ENCODE data around the gene NR4A1. TPM values are rescaled to one million over a fixed set of nuclear protein-coding genes. Genes with fewer than 3 reads are reported as not detected.

The NR4A1 gene
- total RNA-seq, 2 donors from 2014 or later, result 17.7 to 18.4 TPM

- H3K27ac Mint-ChIP-seq, result no peak overlapping the region
- H3K27me3 ChIP-seq (ENCODE audit: control insufficient read depth, insufficient read depth, low read length, poor library complexity, severe bottlenecking), result peaks cover 52% of the 10 kb centered on the region
- H3K27me3 Mint-ChIP-seq (ENCODE audit: insufficient read depth), result peaks cover 58% of the 10 kb centered on the region
Measured at GRCh38 chr12:52011602-52012214, 39.5 kb upstream of the NR4A1 start.

GRCh38 chr12:52013626-52014310 lies 37.5 kb upstream of the NR4A1 start:
- no peak overlapping the region for H3K4me3 ChIP-seq (ENCODE audit: low read length)

More at GRCh38 chr12:52011602-52012214, 39.5 kb upstream of the NR4A1 start:
- 88 to 92% methylated on average over 6 to 8 of the region's 8 CpGs for WGBS, 2 experiments (ENCODE audit: insufficient coverage in 1 of 2, insufficient read length in 1 of 2)
- Histone ChIP-seq H3K4me1 (ENCODE audit: control insufficient read depth, insufficient read depth, low read length) (peaks cover 8% of the 10 kb centered on the region), H3K36me3 (ENCODE audit: control insufficient read depth, insufficient read depth, low read length) (no peaks in the 10 kb centered on the region), H3K4me3 (ENCODE audit: low read length) (no peak overlapping the region), H3K9ac (ENCODE audit: extremely low read depth, low read length, poor library complexity, severe bottlenecking) (no peak overlapping the region), H3K9me3 (ENCODE audit: control insufficient read depth, low read length) (peaks cover 7% of the 10 kb centered on the region), H3K27ac (ENCODE audit: low read depth, low read length) (no peak overlapping the region)
- Mint-ChIP-seq H3K36me3 (ENCODE audit: low read depth) (no peaks in the 10 kb centered on the region), H3K9me3 (no peaks in the 10 kb centered on the region), H3K4me1 (peaks cover 10% of the 10 kb centered on the region), H3K4me3 (no peak overlapping the region)
- TF ChIP-seq CTCF (conservative IDR thresholded peaks at IDR 0.05), result no peak
- DNase-seq, result no peak

More at GRCh38 chr12:52013626-52014310, 37.5 kb upstream of the NR4A1 start:
- 86 to 90% methylated on average over 14 to 16 of the region's 16 CpGs for whole genome bisulfite sequencing, 2 experiments (ENCODE audit: insufficient coverage in 1 of 2, insufficient read length in 1 of 2)
- H3K27ac Mint-ChIP-seq, result no peak overlapping the region
- H3K4me3 Mint-ChIP-seq, result peak overlapping the region; percentile 22
- TF ChIP-seq CTCF (conservative IDR thresholded peaks at IDR 0.05), result no peak
- Histone ChIP-seq H3K27me3 (ENCODE audit: control insufficient read depth, insufficient read depth, low read length, poor library complexity, severe bottlenecking) (peaks cover 33% of the 10 kb centered on the region), H3K9me3 (ENCODE audit: control insufficient read depth, low read length) (peaks cover 7% of the 10 kb centered on the region), H3K36me3 (ENCODE audit: control insufficient read depth, insufficient read depth, low read length) (no peaks in the 10 kb centered on the region), H3K27ac (ENCODE audit: low read depth, low read length) (no peak overlapping the region), H3K9ac (ENCODE audit: extremely low read depth, low read length, poor library complexity, severe bottlenecking) (no peak overlapping the region), H3K4me1 (ENCODE audit: control insufficient read depth, insufficient read depth, low read length) (peaks cover 8% of the 10 kb centered on the region)
- peak; percentile 70 for DNase-seq
- H3K27me3 Mint-ChIP-seq (ENCODE audit: insufficient read depth), result peaks cover 57% of the 10 kb centered on the region
- H3K4me1 Mint-ChIP-seq, result peaks cover 10% of the 10 kb centered on the region
- no peaks in the 10 kb centered on the region for H3K9me3 Mint-ChIP-seq
- no peaks in the 10 kb centered on the region for H3K36me3 Mint-ChIP-seq (ENCODE audit: low read depth)

All from endodermal cell (in vitro differentiated cells).